Skeletal muscle satellite cell (primary cell): ENCODE results near the gene OSBPL1A.
"Not testable (repeated sequence)": the region's sequence is repeated elsewhere in the genome, so short reads cannot be mapped to it uniquely, and the experiment has no call there.

Experiments used
- H3K27me3 ChIP-seq: 2 replicates; pipeline ENCODE4 v1.7.0; 2013; ENCODE audit warnings: low read length; ENCODE audit not compliant: control insufficient read depth, insufficient read depth
- H3K36me3 ChIP-seq: 2 replicates; pipeline ENCODE4 v1.7.0; 2013; ENCODE audit warnings: mild to moderate bottlenecking, control low read depth, low read length; ENCODE audit not compliant: insufficient read depth
- H3K4me1 ChIP-seq: 2 replicates; pipeline ENCODE4 v1.7.0; 2013; ENCODE audit warnings: low read length; ENCODE audit not compliant: control insufficient read depth, insufficient read depth
- H3K4me2 ChIP-seq: 2 replicates; pipeline ENCODE4 v1.7.0; 2013; ENCODE audit warnings: mild to moderate bottlenecking, low read length
- H3K4me3 ChIP-seq: 2 replicates; pipeline ENCODE4 v1.7.0; 2013; ENCODE audit warnings: low read length
- H3K9ac ChIP-seq: 2 replicates; pipeline ENCODE4 v1.7.0; 2013; ENCODE audit warnings: mild to moderate bottlenecking, low read depth, low read length, moderate library complexity
- H3K9me3 ChIP-seq: replicated peaks from 2 replicates; pipeline ENCODE4 v1.7.0; 2013; ENCODE audit warnings: mild to moderate bottlenecking, control low read depth, low read length

Gene OSBPL1A

GRCh38 chr18:24173997-24174396 lies 223.6 kb downstream of the OSBPL1A start:
- H3K9me3 ChIP-seq: no peaks in the 10 kb centered on the region

GRCh38 chr18:24170360-24170759 lies 227.3 kb downstream of the OSBPL1A start:
- H3K36me3 ChIP-seq: peaks cover 13% of the 10 kb centered on the region
- no peak overlapping the region for H3K9ac ChIP-seq
- H3K27me3 ChIP-seq: no peaks in the 10 kb centered on the region
- H3K4me1 ChIP-seq: no peaks in the 10 kb centered on the region
- H3K9me3 ChIP-seq: no peaks in the 10 kb centered on the region
- no peak overlapping the region for H3K4me3 ChIP-seq
- no peak overlapping the region for H3K4me2 ChIP-seq

More at GRCh38 chr18:24173997-24174396, 223.6 kb downstream of the OSBPL1A start:
- Histone ChIP-seq H3K4me3 (no peak overlapping the region), H3K9ac (no peak overlapping the region), H3K36me3 (peaks cover 3% of the 10 kb centered on the region), H3K27me3 (no peaks in the 10 kb centered on the region), H3K4me1 (no peaks in the 10 kb centered on the region), H3K4me2 (no peak overlapping the region)

- H3K4me3 ChIP-seq: no peak overlapping the region
- H3K36me3 ChIP-seq: peaks cover 20% of the 10 kb centered on the region
- H3K9me3 ChIP-seq: no peaks in the 10 kb centered on the region
- no peaks in the 10 kb centered on the region for H3K4me1 ChIP-seq
- no peak overlapping the region for H3K9ac ChIP-seq
- H3K27me3 ChIP-seq: no peaks in the 10 kb centered on the region
- no peak overlapping the region for H3K4me2 ChIP-seq
Observed at GRCh38 chr18:24168496-24168895, 229.1 kb downstream of the OSBPL1A start.

DNA sequence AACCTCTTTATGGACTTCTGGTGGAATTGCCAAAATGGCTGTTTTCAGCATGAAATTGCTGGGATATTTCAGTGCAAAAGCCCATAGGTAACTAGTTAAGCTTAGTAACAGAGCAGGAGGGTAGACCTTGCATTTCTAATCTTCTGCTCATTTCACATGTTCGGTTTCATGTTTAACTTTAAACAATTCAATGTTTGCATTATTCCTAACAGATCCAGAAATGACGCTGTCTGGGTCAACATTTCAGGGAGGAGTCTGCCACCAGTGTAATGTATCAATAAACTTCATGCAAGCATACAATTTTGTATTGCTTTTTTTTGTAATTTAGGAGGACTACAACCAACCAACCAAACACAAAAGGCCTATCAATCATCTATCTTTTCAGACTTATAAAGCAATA lies 236.3 kb downstream of the OSBPL1A start:
- Histone ChIP-seq H3K9me3 (no peaks in the 10 kb centered on the region), H3K4me3 (no peak overlapping the region), H3K27me3 (no peaks in the 10 kb centered on the region), H3K9ac (no peak overlapping the region), H3K4me1 (no peaks in the 10 kb centered on the region), H3K36me3 (peaks cover 46% of the 10 kb centered on the region), H3K4me2 (no peak overlapping the region)

DNA sequence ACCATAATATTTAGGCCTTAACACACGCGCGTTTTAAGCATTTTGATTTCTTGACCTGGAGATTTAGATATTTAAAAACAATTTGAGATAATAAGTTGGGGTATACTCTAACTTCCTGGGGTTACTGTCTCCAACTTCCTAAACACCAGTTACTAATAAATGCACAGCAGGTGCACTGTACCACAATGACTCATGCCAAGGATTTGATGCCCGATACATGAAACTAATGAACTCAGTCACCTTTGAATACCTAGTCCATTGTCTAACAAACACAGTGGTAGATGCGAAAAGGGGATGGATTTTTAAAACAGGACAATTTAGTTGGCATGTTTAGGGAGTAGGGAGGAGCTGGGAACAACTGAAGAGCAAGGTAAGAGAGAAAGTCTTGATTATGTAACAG lies 237.5 kb downstream of the OSBPL1A start:
- Histone ChIP-seq H3K9me3 (no peaks in the 10 kb centered on the region), H3K27me3 (no peaks in the 10 kb centered on the region), H3K4me2 (no peak overlapping the region), H3K36me3 (peaks cover 39% of the 10 kb centered on the region), H3K4me1 (no peaks in the 10 kb centered on the region), H3K4me3 (no peak overlapping the region), H3K9ac (no peak overlapping the region)

DNA sequence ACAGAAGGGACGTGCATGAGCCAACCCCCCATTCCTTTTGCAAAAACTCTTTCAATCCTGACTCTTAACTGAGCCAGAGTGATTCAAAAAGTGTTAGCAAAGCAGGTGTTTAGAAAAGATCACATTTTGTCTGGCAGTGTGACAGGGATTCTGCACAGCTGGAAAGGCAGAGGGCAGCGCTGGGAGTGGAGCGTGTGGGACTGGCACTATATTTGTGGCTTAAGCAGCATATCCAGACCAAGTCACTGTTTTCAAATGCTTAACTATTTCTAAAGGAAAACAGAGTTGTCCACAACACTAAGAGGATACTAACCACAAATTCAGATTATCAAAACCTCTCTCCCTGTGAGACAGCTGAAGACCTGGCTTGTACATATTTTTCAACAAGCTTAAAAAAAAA lies 239.8 kb downstream of the OSBPL1A start:
- Histone ChIP-seq H3K4me3 (no peak overlapping the region), H3K27me3 (no peaks in the 10 kb centered on the region), H3K9ac (no peak overlapping the region), H3K4me2 (no peak overlapping the region), H3K36me3 (peaks cover 41% of the 10 kb centered on the region), H3K9me3 (no peaks in the 10 kb centered on the region), H3K4me1 (no peaks in the 10 kb centered on the region)

DNA sequence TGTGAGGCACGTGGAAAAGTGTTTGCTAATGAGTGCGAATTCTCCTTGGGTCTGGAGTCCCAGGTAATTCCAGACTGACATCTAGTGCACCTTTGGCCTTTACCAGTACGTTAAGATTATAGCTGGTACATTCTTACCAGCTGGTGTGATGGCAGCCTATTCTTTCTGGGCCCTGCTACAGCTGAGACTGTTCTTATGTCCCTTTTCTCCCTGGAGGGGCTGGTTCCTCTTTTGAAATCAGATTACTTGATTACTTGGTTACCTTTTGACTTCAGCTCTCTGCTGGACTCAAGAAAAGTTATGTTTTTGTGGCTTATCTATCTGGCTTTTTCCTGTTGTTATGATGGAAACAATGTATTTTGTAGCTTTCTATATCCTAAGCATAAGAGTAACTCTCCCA lies 244.2 kb downstream of the OSBPL1A start:
- no peaks in the 10 kb centered on the region for H3K9me3 ChIP-seq
- no peak overlapping the region for H3K4me3 ChIP-seq
- H3K4me2 ChIP-seq: no peak overlapping the region
- H3K9ac ChIP-seq: no peak overlapping the region
- H3K27me3 ChIP-seq: no peaks in the 10 kb centered on the region
- H3K36me3 ChIP-seq: peaks cover 15% of the 10 kb centered on the region
- no peaks in the 10 kb centered on the region for H3K4me1 ChIP-seq

DNA sequence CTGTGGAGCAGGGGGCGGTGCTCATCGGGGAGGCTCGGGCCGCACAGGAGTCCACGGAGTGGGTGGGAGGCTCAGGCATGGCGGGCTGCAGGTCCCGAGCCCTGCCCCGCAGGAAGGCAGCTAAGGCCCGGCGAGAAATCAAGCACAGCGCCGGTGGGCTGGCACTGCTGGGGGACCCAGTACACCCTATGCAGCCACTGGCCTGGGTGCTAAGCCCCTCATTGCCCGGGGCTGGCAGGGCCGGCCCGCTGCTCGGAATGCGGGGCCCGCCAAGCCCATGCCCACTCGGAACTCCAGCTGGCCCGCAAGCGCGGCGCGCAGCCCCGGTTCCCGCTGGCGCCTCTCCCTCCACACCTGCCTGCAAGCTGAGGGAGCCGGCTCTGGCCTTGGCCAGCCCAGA lies 248.0 kb downstream of the OSBPL1A start:
- H3K27me3 ChIP-seq, H3K36me3 ChIP-seq, H3K4me2 ChIP-seq, H3K4me3 ChIP-seq, H3K9me3 ChIP-seq, H3K9ac ChIP-seq, H3K4me1 ChIP-seq: not testable (repeated sequence)

DNA sequence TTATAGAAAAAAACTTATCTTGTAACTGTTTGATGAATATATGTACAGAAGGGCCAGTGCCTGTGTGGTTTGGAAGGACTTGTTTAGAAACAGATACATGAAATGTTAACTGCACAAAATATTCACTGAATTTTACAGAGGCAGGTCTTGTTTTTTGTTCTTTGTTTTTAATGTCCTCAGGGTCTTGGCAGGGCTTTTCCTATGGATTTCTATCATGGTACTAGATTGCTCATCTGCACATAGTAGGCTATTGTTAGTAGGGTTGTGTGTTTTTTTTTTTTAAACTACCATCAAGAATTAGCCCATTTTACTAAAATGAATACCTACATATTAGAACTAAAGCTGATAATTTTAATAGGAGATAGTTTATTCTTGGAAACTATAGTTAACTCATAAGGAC lies 255.2 kb downstream of the OSBPL1A start:
- peaks cover 11% of the 10 kb centered on the region for H3K4me1 ChIP-seq
- no peak overlapping the region for H3K4me3 ChIP-seq
- H3K9me3 ChIP-seq: no peaks in the 10 kb centered on the region
- no peaks in the 10 kb centered on the region for H3K27me3 ChIP-seq
- no peaks in the 10 kb centered on the region for H3K36me3 ChIP-seq
- no peak overlapping the region for H3K4me2 ChIP-seq
- no peak overlapping the region for H3K9ac ChIP-seq

DNA sequence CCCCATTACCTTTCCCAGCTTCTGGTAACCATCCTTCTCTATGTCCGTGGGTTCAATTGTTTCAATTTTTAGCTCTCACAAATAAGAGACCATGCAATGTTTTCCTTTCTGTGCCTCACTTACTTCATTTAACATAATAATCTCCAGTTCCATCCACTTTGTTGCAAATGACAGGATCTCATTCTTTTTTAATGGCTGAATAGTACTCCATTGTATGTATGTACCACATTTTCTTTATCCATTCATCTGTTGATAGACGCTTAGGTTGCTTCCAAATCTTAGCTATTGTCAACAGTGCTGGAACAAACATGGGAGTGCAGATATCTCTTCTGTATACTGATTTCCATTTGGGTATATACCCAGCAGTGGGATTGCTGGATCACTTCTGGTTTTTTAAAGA lies 256.9 kb downstream of the OSBPL1A start:
- Histone ChIP-seq H3K36me3 (peaks cover 3% of the 10 kb centered on the region), H3K4me1 (peaks cover 13% of the 10 kb centered on the region), H3K9ac (no peak overlapping the region), H3K27me3 (no peaks in the 10 kb centered on the region), H3K9me3 (no peaks in the 10 kb centered on the region), H3K4me2 (no peak overlapping the region), H3K4me3 (no peak overlapping the region)

GRCh38 chr18:24138789-24139616 lies 258.6 kb downstream of the OSBPL1A start, which contains the start of gene CABYR:
Gene CABYR, plus strand, starts transcription at chr18:24139062. Its CDS starts 4,053 bp downstream, at chr18:24143115.
- H3K27me3 ChIP-seq: no peaks in the 10 kb centered on the region
- peak within 1 kb of the TSS; percentile 99 for H3K4me2 ChIP-seq
- peaks cover 13% of the 10 kb centered on the region for H3K4me1 ChIP-seq

GRCh38 chr18:24138409-24138788 lies 259.2 kb downstream of the OSBPL1A start:
- Histone ChIP-seq H3K4me2 (peak overlapping the region; percentile 99), H3K27me3 (no peaks in the 10 kb centered on the region), H3K36me3 (peaks cover 3% of the 10 kb centered on the region), H3K4me1 (peaks cover 13% of the 10 kb centered on the region), H3K4me3 (peak overlapping the region; percentile 86), H3K9ac (peak overlapping the region; percentile 78), H3K9me3 (no peaks in the 10 kb centered on the region)

More at GRCh38 chr18:24138789-24139616, 258.6 kb downstream of the OSBPL1A start, which contains the start of gene CABYR:
- Histone ChIP-seq H3K9me3 (no peaks in the 10 kb centered on the region), H3K4me3 (peak within 1 kb of the TSS; percentile 86), H3K9ac (peak within 1 kb of the TSS; percentile 78), H3K36me3 (peaks cover 3% of the 10 kb centered on the region)
